K562 (cell line): ENCODE measurements around the gene CNTN5. TPM values are rescaled to one million over a fixed set of nuclear protein-coding genes. Genes with fewer than 3 reads are reported as not detected.
"Not testable (repeated sequence)": the region's sequence is repeated elsewhere in the genome, so short reads cannot be mapped to it uniquely, and the experiment has no call there.

Experiments used
- ATAC-seq: fragments of 200-7000 bp; cut with Tn5 transposase; 3 replicates; pipeline ENCODE4 v1.9.1; 2020; ENCODE audit warnings: moderate library complexity
- BruUV-seq: library from RNA; stranded (reverse); fragments of 400-500 nt; replicated peaks from 2 replicates; lab custom pipeline; 2021; lab: Mats Ljungman, UMichigan
- CTCF ChIA-PET: fragments of 300-600 bp; formaldehyde crosslinking; extraction: SDS; loops from one replicate; lab custom pipeline; 2021; ENCODE audit warnings: low intra/inter-chr PET ratio; lab: Yijun Ruan, JAX
- POLR2A ChIA-PET: fragments of 300-600, 350-650 bp; sonication (Branson Sonifier 250); formaldehyde crosslinking; extraction: SDS; loops from one replicate; lab custom pipeline; 2021; ENCODE audit warnings: antibody characterized with exemption, inconsistent platforms; lab: Yijun Ruan, JAX
- DNase-seq, 4 experiments: peaks; one replicate each; pipeline versions ENCODE4 v3.0.0 to v3.0.0-alpha.2; 2011 to 2018; ENCODE audit warnings: low spot score in 3 of 4, mixed read lengths in 3 of 4; ENCODE audit errors: extremely low read depth in 1 of 4
- FAIRE-seq: peaks from 2 replicates; lab custom pipeline; 2011; peaks lifted over from hg19 to GRCh38; lab: Jason Lieb, UNC
- H2AFZ ChIP-seq: 2 replicates; pipeline ENCODE4 v1.6.0; 2011; ENCODE audit warnings: low read depth, low read length, control low read depth, inconsistent platforms
- H3K27ac ChIP-seq: fragments of 200-600 bp; 3 replicates; pipeline ENCODE4 v1.8.0; 2011; ENCODE audit warnings: low read depth, mild to moderate bottlenecking, control low read depth, inconsistent platforms, low read length, moderate library complexity, mixed read lengths; ENCODE audit errors: extremely low read depth
- H3K27me3 ChIP-seq, 2 experiments: fragments of 300-600 bp in 1 of 2; 2 replicates in 1 of 2; 3 replicates in 1 of 2; pipeline versions ENCODE4 v1.6.0 to v1.8.0; 2011; ENCODE audit warnings: inconsistent platforms in 2 of 2, low read length in 2 of 2, mild to moderate bottlenecking in 1 of 2, mixed read lengths in 1 of 2, moderate library complexity in 1 of 2; ENCODE audit not compliant: control insufficient read depth in 2 of 2, insufficient read depth in 2 of 2
- H3K36me3 ChIP-seq: fragments of 300-600 bp; 3 replicates; pipeline ENCODE4 v1.8.0; 2011; ENCODE audit warnings: mild to moderate bottlenecking, low read length, inconsistent platforms; ENCODE audit not compliant: control insufficient read depth, insufficient read depth
- H3K4me1 ChIP-seq, 2 experiments: fragments of 200-600 bp in 1 of 2; replicated peaks in 1 of 2; 2 replicates in 1 of 2; 3 replicates in 1 of 2; pipeline versions ENCODE4 v1.5.1 to v1.8.0; 2011; ENCODE audit warnings: inconsistent platforms in 2 of 2, low read length in 2 of 2, mild to moderate bottlenecking in 1 of 2, mixed read lengths in 1 of 2, moderate library complexity in 1 of 2; ENCODE audit not compliant: control insufficient read depth in 2 of 2, insufficient read depth in 2 of 2
- H3K4me2 ChIP-seq: 2 replicates; pipeline ENCODE4 v1.6.1; 2011; ENCODE audit warnings: low read length, control low read depth, inconsistent platforms, mixed read lengths; ENCODE audit not compliant: insufficient read depth
- H3K4me3 ChIP-seq: fragments of 200-600 bp; sonication (generic), shearing (Covaris generic); 2 replicates; pipeline ENCODE4 v1.5.1; 2016; ENCODE audit warnings: control low read depth, inconsistent platforms
- H3K79me2 ChIP-seq: fragments of 200-600 bp; 3 replicates; pipeline ENCODE4 v1.8.0; 2011; ENCODE audit warnings: low read length, inconsistent platforms; ENCODE audit not compliant: control insufficient read depth, insufficient read depth
- H3K9ac ChIP-seq, 2 experiments: 2 replicates each; pipeline versions ENCODE4 v1.6.0 to v1.6.1; 2011; ENCODE audit warnings: low read depth in 2 of 2, low read length in 2 of 2, control low read depth in 1 of 2, inconsistent platforms in 1 of 2, mild to moderate bottlenecking in 1 of 2, mixed read lengths in 1 of 2; ENCODE audit not compliant: insufficient read depth in 1 of 2
- H3K9me1 ChIP-seq: one replicate; pipeline ENCODE4 v1.6.0; 2011; ENCODE audit warnings: inconsistent platforms, mild to moderate bottlenecking, low read length, moderate library complexity; ENCODE audit not compliant: control insufficient read depth, insufficient read depth
- H3K9me3 ChIP-seq: replicated peaks from 2 replicates; pipeline ENCODE4 v1.5.1; 2011; ENCODE audit warnings: low read depth, low read length, inconsistent platforms; ENCODE audit not compliant: control insufficient read depth, insufficient read depth
- H4K20me1 ChIP-seq: replicated peaks from 2 replicates; pipeline ENCODE4 v1.6.1; 2011; ENCODE audit warnings: low read length, inconsistent platforms, mixed read lengths; ENCODE audit not compliant: control insufficient read depth, insufficient read depth
- ATF6 ChIP-seq: sonication (generic); formaldehyde crosslinking; IDR thresholded peaks from 2 replicates; pipeline ENCODE4 v1.4.0; 2020; ENCODE audit warnings: mild to moderate bottlenecking, missing genetic modification reagents
- BCLAF1 ChIP-seq, 2 experiments: fragments of 450-650 bp in 1 of 2; IDR thresholded peaks; 2 replicates each; pipeline ENCODE4 v1.6.1; 2011 to 2017; ENCODE audit warnings: low read depth in 2 of 2, antibody characterized with exemption in 1 of 2, borderline replicate concordance in 1 of 2, low read length in 1 of 2, mild to moderate bottlenecking in 1 of 2, mixed read lengths in 1 of 2; ENCODE audit not compliant: control insufficient read depth in 1 of 2
- CHAMP1 ChIP-seq: fragments of 450-650 bp; IDR thresholded peaks from 2 replicates; pipeline ENCODE4 v1.6.1; 2016; ENCODE audit warnings: mild to moderate bottlenecking
- MYC ChIP-seq, 2 experiments: fragments of 250-450 bp in 1 of 2; sonication (Bioruptor Pico) in 1 of 2; IDR thresholded peaks; 2 replicates each; pipeline versions ENCODE4 v1.5.1 to v1.6.1; 2012 to 2021; ENCODE audit warnings: low read depth in 2 of 2, borderline replicate concordance in 1 of 2, improper control_type of control experiment in 1 of 2, low read length in 1 of 2, mild to moderate bottlenecking in 1 of 2, moderate library complexity in 1 of 2
- PCBP2 ChIP-seq: fragments of 200-400 bp; formaldehyde crosslinking; IDR thresholded peaks from 2 replicates; pipeline ENCODE4 v1.6.1; 2018; ENCODE audit warnings: low read length, low read depth, mild to moderate bottlenecking, moderate library complexity; ENCODE audit not compliant: poor library complexity, severe bottlenecking
- WGBS: fragments of 100-300 bp; shearing (Covaris generic); methylation state at CpG from one replicate; pipeline ENCODE4 v1.1.6; 2016; ENCODE audit warnings: low coverage, mixed read lengths; ENCODE audit not compliant: insufficient coverage; ENCODE audit errors: missing lambda C conversion rate; 5-methylcytosine and 5-hydroxymethylcytosine counted together
- in situ Hi-C: fragments of 300-500 bp; cut with MboI; formaldehyde crosslinking; loops from 4 replicates; pipeline ENCODE4 v1.15.0; 2018; ENCODE audit warnings: inconsistent platforms, mixed read lengths
- intact Hi-C: fragments of 100-400 bp; cut with micrococcal nuclease; formaldehyde crosslinking; loops from 2 replicates; pipeline ENCODE4 v1.14.2; 2022
- polyA plus RNA-seq, 8 experiments: library from polyadenylated mRNA; depleted of rRNA in 4 of 8; stranded (reverse) in 5 of 8; unstranded in 3 of 8; fragments of >200 nt; fragmentation: Nextera tagmentation in 2 of 8; fragmentation: Illumina TruSeq in 1 of 8; extraction: Ambion mirVana in 2 of 8; extraction: Trizol in 1 of 8; gene quantifications; 2 replicates each; pipeline versions ENCODE4 v1.2.1 to v1.2.3, GENCODE V29; 2011 to 2014; ENCODE audit warnings: inconsistent platforms in 1 of 8, missing spikeins in 1 of 8
- total RNA-seq, 7 experiments: library from RNA; depleted of rRNA in 6 of 7; stranded (reverse); fragments of >200 nt in 6 of 7; fragmentation: Illumina TruSeq in 2 of 7; extraction: Trizol in 2 of 7; gene quantifications; 2 replicates each; pipeline versions ENCODE4 v1.2.1 to v1.2.3, GENCODE V29; 2011 to 2021; ENCODE audit warnings: low replicate concordance in 1 of 7

The CNTN5 gene
- total and polyA plus RNA-seq, 9 of the 15 experiments (the other 6 are each of a cell fraction or from before 2014, with no cell fraction given) = 0.03 TPM; not detected in 8

DNA sequence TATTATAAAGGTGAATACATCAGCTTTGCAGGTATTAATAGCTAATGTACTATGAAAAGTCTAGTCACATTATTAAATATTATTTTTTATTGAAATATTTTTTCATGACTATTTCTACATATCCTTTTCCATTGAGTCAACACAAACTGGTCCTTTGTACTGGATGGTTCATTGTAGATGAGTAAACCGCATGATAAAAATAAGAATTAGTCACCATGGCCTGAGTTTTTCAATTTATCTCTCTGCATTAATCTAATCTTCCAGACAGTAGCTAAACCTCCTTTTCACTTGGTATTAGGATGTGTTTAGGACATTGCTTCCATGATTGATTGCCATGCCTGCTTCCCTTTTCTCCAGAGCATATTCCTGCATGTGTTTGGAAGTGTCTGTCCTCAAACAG is 1227.0 kb downstream of the CNTN5 start (continued):
- TF ChIP-seq ATF6 (CRISPR knock-in tag) (no peak), CHAMP1 (no peak), MYC (IDR thresholded peaks at IDR 0.05; ENCODE audit: low read depth, low read length) (no peak), MYC (CRISPR knock-in tag; IDR thresholded peaks at IDR 0.05; ENCODE audit: borderline replicate concordance, low read depth) (no peak), PCBP2 (no peak), BCLAF1 (IDR thresholded peaks at IDR 0.05; ENCODE audit: borderline replicate concordance in 1 of 2, control insufficient read depth in 1 of 2, low read depth in 2 of 2, low read length in 1 of 2) (no peak)
- TF ChIP-seq, all 486 proteins: peak for 0

- H3K9me1 ChIP-seq, CTCF ChIA-PET, ATAC-seq, H3K27me3 ChIP-seq, H3K4me2 ChIP-seq, H3K4me3 ChIP-seq, H3K9ac ChIP-seq, FAIRE-seq, BruUV-seq, H3K36me3 ChIP-seq, intact Hi-C loops, H3K27ac ChIP-seq, H3K4me1 ChIP-seq, H2AFZ ChIP-seq, DNase-seq, H4K20me1 ChIP-seq, H3K79me2 ChIP-seq, H3K9me3 ChIP-seq, in situ Hi-C loops: not testable (repeated sequence)
- WGBS = 0% methylated on average over 3 of the region's 6 CpGs
- POLR2A ChIA-PET = interaction anchor here (1.1 kb wide), 1 partner anchor 16 kb away, joined by 4 read pairs; no protein-coding TSS in a partner anchor
These were observed 1236.6 kb downstream of the CNTN5 start for GRCh38 chr11:100257238-100257803.
